K562 (cell line): ENCODE results near the gene EXOSC1. TPM values are rescaled to one million over a fixed set of nuclear protein-coding genes. Genes with fewer than 3 reads are reported as not detected.
A peak's percentile ranks its signal among the peaks of the same experiment; 100 is the strongest.

Experiments
- ATAC-seq: fragments of 200-7000 bp; cut with Tn5 transposase; 3 replicates; pipeline ENCODE4 v1.9.1; 2020; ENCODE audit warnings: moderate library complexity
- BruUV-seq: library from RNA; stranded (reverse); fragments of 400-500 nt; replicated peaks from 2 replicates; lab custom pipeline; 2021; lab: Mats Ljungman, UMichigan
- CTCF ChIA-PET: fragments of 300-600 bp; formaldehyde crosslinking; extraction: SDS; loops from one replicate; lab custom pipeline; 2021; ENCODE audit warnings: low intra/inter-chr PET ratio; lab: Yijun Ruan, JAX
- POLR2A ChIA-PET: fragments of 300-600, 350-650 bp; sonication (Branson Sonifier 250); formaldehyde crosslinking; extraction: SDS; loops from one replicate; lab custom pipeline; 2021; ENCODE audit warnings: antibody characterized with exemption, inconsistent platforms; lab: Yijun Ruan, JAX
- DNase-seq, 4 experiments: peaks; one replicate each; pipeline versions ENCODE4 v3.0.0 to v3.0.0-alpha.2; 2011 to 2018; ENCODE audit warnings: low spot score in 3 of 4, mixed read lengths in 3 of 4; ENCODE audit errors: extremely low read depth in 1 of 4
- FAIRE-seq: peaks from 2 replicates; lab custom pipeline; 2011; peaks lifted over from hg19 to GRCh38; lab: Jason Lieb, UNC
- H2AFZ ChIP-seq: 2 replicates; pipeline ENCODE4 v1.6.0; 2011; ENCODE audit warnings: low read depth, low read length, control low read depth, inconsistent platforms
- H3K27ac ChIP-seq: fragments of 200-600 bp; 3 replicates; pipeline ENCODE4 v1.8.0; 2011; ENCODE audit warnings: low read depth, mild to moderate bottlenecking, control low read depth, inconsistent platforms, low read length, moderate library complexity, mixed read lengths; ENCODE audit errors: extremely low read depth
- H3K27me3 ChIP-seq, 2 experiments: fragments of 300-600 bp in 1 of 2; 2 replicates in 1 of 2; 3 replicates in 1 of 2; pipeline versions ENCODE4 v1.6.0 to v1.8.0; 2011; ENCODE audit warnings: inconsistent platforms in 2 of 2, low read length in 2 of 2, mild to moderate bottlenecking in 1 of 2, mixed read lengths in 1 of 2, moderate library complexity in 1 of 2; ENCODE audit not compliant: control insufficient read depth in 2 of 2, insufficient read depth in 2 of 2
- H3K36me3 ChIP-seq: fragments of 300-600 bp; 3 replicates; pipeline ENCODE4 v1.8.0; 2011; ENCODE audit warnings: mild to moderate bottlenecking, low read length, inconsistent platforms; ENCODE audit not compliant: control insufficient read depth, insufficient read depth
- H3K4me1 ChIP-seq, 2 experiments: fragments of 200-600 bp in 1 of 2; replicated peaks in 1 of 2; 2 replicates in 1 of 2; 3 replicates in 1 of 2; pipeline versions ENCODE4 v1.5.1 to v1.8.0; 2011; ENCODE audit warnings: inconsistent platforms in 2 of 2, low read length in 2 of 2, mild to moderate bottlenecking in 1 of 2, mixed read lengths in 1 of 2, moderate library complexity in 1 of 2; ENCODE audit not compliant: control insufficient read depth in 2 of 2, insufficient read depth in 2 of 2
- H3K4me2 ChIP-seq: 2 replicates; pipeline ENCODE4 v1.6.1; 2011; ENCODE audit warnings: low read length, control low read depth, inconsistent platforms, mixed read lengths; ENCODE audit not compliant: insufficient read depth
- H3K4me3 ChIP-seq: fragments of 200-600 bp; sonication (generic), shearing (Covaris generic); 2 replicates; pipeline ENCODE4 v1.5.1; 2016; ENCODE audit warnings: control low read depth, inconsistent platforms
- H3K79me2 ChIP-seq: fragments of 200-600 bp; 3 replicates; pipeline ENCODE4 v1.8.0; 2011; ENCODE audit warnings: low read length, inconsistent platforms; ENCODE audit not compliant: control insufficient read depth, insufficient read depth
- H3K9ac ChIP-seq, 2 experiments: 2 replicates each; pipeline versions ENCODE4 v1.6.0 to v1.6.1; 2011; ENCODE audit warnings: low read depth in 2 of 2, low read length in 2 of 2, control low read depth in 1 of 2, inconsistent platforms in 1 of 2, mild to moderate bottlenecking in 1 of 2, mixed read lengths in 1 of 2; ENCODE audit not compliant: insufficient read depth in 1 of 2
- H3K9me1 ChIP-seq: one replicate; pipeline ENCODE4 v1.6.0; 2011; ENCODE audit warnings: inconsistent platforms, mild to moderate bottlenecking, low read length, moderate library complexity; ENCODE audit not compliant: control insufficient read depth, insufficient read depth
- H3K9me3 ChIP-seq: replicated peaks from 2 replicates; pipeline ENCODE4 v1.5.1; 2011; ENCODE audit warnings: low read depth, low read length, inconsistent platforms; ENCODE audit not compliant: control insufficient read depth, insufficient read depth
- H4K20me1 ChIP-seq: replicated peaks from 2 replicates; pipeline ENCODE4 v1.6.1; 2011; ENCODE audit warnings: low read length, inconsistent platforms, mixed read lengths; ENCODE audit not compliant: control insufficient read depth, insufficient read depth
- GATA2 ChIP-seq: sonication (generic); formaldehyde crosslinking; IDR thresholded peaks from 2 replicates; pipeline ENCODE4 v1.4.0; 2020; ENCODE audit warnings: mild to moderate bottlenecking, missing genetic modification reagents
- HNRNPLL ChIP-seq: fragments of 200-400 bp; formaldehyde crosslinking; IDR thresholded peaks from 2 replicates; pipeline ENCODE4 v1.6.1; 2017; ENCODE audit warnings: low read length, low read depth, mild to moderate bottlenecking; ENCODE audit not compliant: poor library complexity, severe bottlenecking
- MAFK ChIP-seq: IDR thresholded peaks from 2 replicates; pipeline ENCODE4 v1.6.1; 2011; ENCODE audit warnings: low read length, improper control_type of control experiment
- MEF2A ChIP-seq: IDR thresholded peaks from 2 replicates; pipeline ENCODE4 v1.6.1; 2011; ENCODE audit warnings: low read depth, mild to moderate bottlenecking, low read length, moderate library complexity; ENCODE audit not compliant: control insufficient read depth
- MTA3 ChIP-seq: fragments of 450-650 bp; formaldehyde crosslinking; IDR thresholded peaks from 2 replicates; pipeline ENCODE4 v1.6.1; 2017; ENCODE audit warnings: mild to moderate bottlenecking, borderline replicate concordance
- NR3C1 ChIP-seq: sonication (generic); formaldehyde crosslinking; IDR thresholded peaks from 2 replicates; pipeline ENCODE4 v1.8.1; 2022; ENCODE audit warnings: missing genetic modification reagents
- POLR2B ChIP-seq: fragments of 450-650 bp; IDR thresholded peaks from 2 replicates; pipeline ENCODE4 v1.6.1; 2018; ENCODE audit warnings: low read depth; ENCODE audit not compliant: partially characterized antibody
- POLR3G ChIP-seq: IDR thresholded peaks from 2 replicates; pipeline ENCODE4 v1.6.1; 2011; ENCODE audit not compliant: insufficient read length, insufficient replicate concordance; ENCODE audit errors: extremely low read depth
- PTBP1 ChIP-seq: fragments of 200-400 bp; formaldehyde crosslinking; IDR thresholded peaks from 2 replicates; pipeline ENCODE4 v1.6.1; 2017; ENCODE audit warnings: low read depth, low read length
- RBM17 ChIP-seq: fragments of 200-400 bp; formaldehyde crosslinking; IDR thresholded peaks from 2 replicates; pipeline ENCODE4 v1.6.1; 2017; ENCODE audit warnings: low read depth, mild to moderate bottlenecking, low read length, borderline replicate concordance
- RBM34 ChIP-seq: fragments of 200-400 bp; formaldehyde crosslinking; IDR thresholded peaks from 2 replicates; pipeline ENCODE4 v1.6.1; 2018; ENCODE audit warnings: low read length, borderline replicate concordance; ENCODE audit not compliant: insufficient read depth
- TOE1 ChIP-seq, 2 experiments: fragments of 450-650 bp in 1 of 2; sonication (generic) in 1 of 2; formaldehyde crosslinking in 1 of 2; IDR thresholded peaks; 2 replicates each; pipeline versions ENCODE4 v1.7.1 to v1.8.0; 2016 to 2022; ENCODE audit warnings: borderline replicate concordance in 2 of 2, mild to moderate bottlenecking in 2 of 2, antibody characterized with exemption in 1 of 2, inconsistent platforms in 1 of 2, low read depth in 1 of 2, missing genetic modification reagents in 1 of 2, moderate library complexity in 1 of 2
- ZNF707 ChIP-seq: fragments of 250-450 bp; sonication (Bioruptor Pico); conservative IDR thresholded peaks from 2 replicates; pipeline ENCODE4 v1.8.0; 2022; ENCODE audit warnings: inconsistent platforms, mild to moderate bottlenecking, moderate library complexity
- WGBS: fragments of 100-300 bp; shearing (Covaris generic); methylation state at CpG from one replicate; pipeline ENCODE4 v1.1.6; 2016; ENCODE audit warnings: low coverage, mixed read lengths; ENCODE audit not compliant: insufficient coverage; ENCODE audit errors: missing lambda C conversion rate; 5-methylcytosine and 5-hydroxymethylcytosine counted together
- in situ Hi-C: fragments of 300-500 bp; cut with MboI; formaldehyde crosslinking; loops from 4 replicates; pipeline ENCODE4 v1.15.0; 2018; ENCODE audit warnings: inconsistent platforms, mixed read lengths
- intact Hi-C: fragments of 100-400 bp; cut with micrococcal nuclease; formaldehyde crosslinking; loops from 2 replicates; pipeline ENCODE4 v1.14.2; 2022
- polyA plus RNA-seq, 8 experiments: library from polyadenylated mRNA; depleted of rRNA in 4 of 8; stranded (reverse) in 5 of 8; unstranded in 3 of 8; fragments of >200 nt; fragmentation: Nextera tagmentation in 2 of 8; fragmentation: Illumina TruSeq in 1 of 8; extraction: Ambion mirVana in 2 of 8; extraction: Trizol in 1 of 8; gene quantifications; 2 replicates each; pipeline versions ENCODE4 v1.2.1 to v1.2.3, GENCODE V29; 2011 to 2014; ENCODE audit warnings: inconsistent platforms in 1 of 8, missing spikeins in 1 of 8
- total RNA-seq, 7 experiments: library from RNA; depleted of rRNA in 6 of 7; stranded (reverse); fragments of >200 nt in 6 of 7; fragmentation: Illumina TruSeq in 2 of 7; extraction: Trizol in 2 of 7; gene quantifications; 2 replicates each; pipeline versions ENCODE4 v1.2.1 to v1.2.3, GENCODE V29; 2011 to 2021; ENCODE audit warnings: low replicate concordance in 1 of 7
- TF ChIP-seq, protein P1 (sequence below): fragments of 450-650 bp; formaldehyde crosslinking; IDR thresholded peaks from 2 replicates; pipeline ENCODE4 v1.4.0; 2022; ENCODE audit warnings: mild to moderate bottlenecking, moderate library complexity
- TF ChIP-seq, protein P2 (sequence below): fragments of 450-650 bp; formaldehyde crosslinking; IDR thresholded peaks from 2 replicates; pipeline ENCODE4 v1.4.0; 2020; ENCODE audit warnings: mild to moderate bottlenecking
- TF ChIP-seq, protein P3 (sequence below): sonication (generic); formaldehyde crosslinking; IDR thresholded peaks from 2 replicates; pipeline ENCODE4 v1.8.0; 2022; ENCODE audit warnings: missing genetic modification reagents, mild to moderate bottlenecking, borderline replicate concordance
- TF ChIP-seq, protein P4 (sequence below): fragments of 450-650 bp; IDR thresholded peaks from one replicate; pipeline ENCODE4 v1.6.1; 2018; ENCODE audit warnings: mild to moderate bottlenecking, moderate library complexity; ENCODE audit not compliant: partially characterized antibody

The EXOSC1 gene
- total and polyA plus RNA-seq, 9 of the 15 experiments (the other 6 are each of a cell fraction or from before 2014, with no cell fraction given) = 44.3 to 117 (median 67.0) TPM

DNA sequence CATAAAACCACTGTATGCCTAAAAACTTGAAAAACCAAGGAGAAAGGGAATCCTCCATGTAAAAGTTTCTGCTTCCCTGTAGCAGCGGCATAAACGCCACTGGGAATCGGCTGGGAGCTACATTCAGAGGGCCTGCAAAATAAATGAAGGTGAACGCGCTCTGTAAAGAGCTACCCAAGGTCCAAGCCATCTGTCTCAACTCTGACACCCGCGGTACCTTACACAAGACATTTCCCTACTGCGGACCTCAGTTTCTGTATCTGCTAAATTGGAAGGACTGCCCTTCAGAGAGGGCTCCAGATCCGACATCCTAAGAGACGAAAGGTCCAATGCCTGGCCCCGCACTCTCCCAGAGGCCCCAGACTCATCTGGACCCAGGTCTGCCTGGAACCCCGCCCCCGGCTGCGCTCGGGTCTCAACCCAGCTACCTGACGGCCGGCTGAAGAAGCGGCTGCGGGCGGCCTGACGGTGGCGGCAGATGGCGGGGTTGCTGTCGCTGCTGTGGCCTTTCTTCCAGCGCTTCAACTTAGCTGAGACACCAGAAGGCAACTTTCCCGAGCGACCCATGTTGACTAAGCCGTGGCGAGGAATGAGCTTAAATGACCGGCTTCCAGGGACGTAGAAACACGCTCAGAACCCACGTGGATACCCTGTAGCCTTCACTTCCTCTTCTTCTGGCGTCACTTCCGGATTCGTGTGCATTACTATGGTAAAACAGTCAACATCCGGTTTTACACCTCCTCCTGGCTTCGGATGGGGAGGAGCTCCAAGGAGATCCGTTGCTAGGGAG lies 44.9 kb downstream of the EXOSC1 start, which contains the start of gene RRP12:
TSS of gene RRP12 (minus strand) at position 676 of the 790 bp plus-strand sequence. CDS start at position 567, 109 bp downstream.
- intact Hi-C loops (no loop called here), in situ Hi-C loops (no loop called here)
- POLR2A ChIA-PET = interaction anchor here (0.7 to 2.0 kb wide), 10 partner anchors 9 to 363 kb away, joined by 3 to 8 read pairs (median 4); no protein-coding TSS in a partner anchor
- TSS peak; percentile 91 for BruUV-seq
- Histone ChIP-seq H3K36me3 (peaks cover 23% of the 10 kb centered on the region; the same call in 2 of the 3 replicates), H4K20me1 (no peaks in the 10 kb centered on the region), H3K4me1 (peaks cover 3% of the 10 kb centered on the region in 2 experiments; a peak in 3 of 5 replicates), H3K4me3 (peak within 1 kb of the TSS; percentile 83), H3K9me3 (no peaks in the 10 kb centered on the region), H3K9me1 (no peaks in the 10 kb centered on the region), H3K4me2 (peak within 1 kb of the TSS; percentile 85), H2AFZ (peak within 1 kb of the TSS; percentile 71), H3K79me2 (peaks cover 23% of the 10 kb centered on the region), H3K9ac (peak within 1 kb of the TSS; percentile 83 to 93), H3K27me3 (no peaks in the 10 kb centered on the region), H3K27ac (peak within 1 kb of the TSS; percentile 82)
- CTCF ChIA-PET = no interaction called here
- under 1% methylated on average over 31 of the region's 39 CpGs for WGBS
- FAIRE-seq (peak; percentile 100), DNase-seq (peak; percentile 87 to 96 (median 90)), ATAC-seq (peak; percentile 92)
- TF ChIP-seq HNRNPLL (no peak), MAFK (no peak), RBM34 (no peak), TOE1 (IDR thresholded peaks at IDR 0.05; ENCODE audit: borderline replicate concordance) (no peak), TOE1 (CRISPR knock-in tag; IDR thresholded peaks at IDR 0.05; ENCODE audit: borderline replicate concordance, low read depth) (no peak), RBM17 (no peak), GATA2 (no peak), MEF2A (no peak), PTBP1 (no peak), ZNF707 (CRISPR knock-in tag) (no peak), MTA3 (no peak), POLR3G (no peak), POLR2B (peak; percentile 42), NR3C1 (CRISPR knock-in tag) (no peak)
- TF ChIP-seq, protein P1, sequence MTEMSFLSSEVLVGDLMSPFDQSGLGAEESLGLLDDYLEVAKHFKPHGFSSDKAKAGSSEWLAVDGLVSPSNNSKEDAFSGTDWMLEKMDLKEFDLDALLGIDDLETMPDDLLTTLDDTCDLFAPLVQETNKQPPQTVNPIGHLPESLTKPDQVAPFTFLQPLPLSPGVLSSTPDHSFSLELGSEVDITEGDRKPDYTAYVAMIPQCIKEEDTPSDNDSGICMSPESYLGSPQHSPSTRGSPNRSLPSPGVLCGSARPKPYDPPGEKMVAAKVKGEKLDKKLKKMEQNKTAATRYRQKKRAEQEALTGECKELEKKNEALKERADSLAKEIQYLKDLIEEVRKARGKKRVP (CRISPR knock-in tag) = no peak
- TF ChIP-seq, protein P2, sequence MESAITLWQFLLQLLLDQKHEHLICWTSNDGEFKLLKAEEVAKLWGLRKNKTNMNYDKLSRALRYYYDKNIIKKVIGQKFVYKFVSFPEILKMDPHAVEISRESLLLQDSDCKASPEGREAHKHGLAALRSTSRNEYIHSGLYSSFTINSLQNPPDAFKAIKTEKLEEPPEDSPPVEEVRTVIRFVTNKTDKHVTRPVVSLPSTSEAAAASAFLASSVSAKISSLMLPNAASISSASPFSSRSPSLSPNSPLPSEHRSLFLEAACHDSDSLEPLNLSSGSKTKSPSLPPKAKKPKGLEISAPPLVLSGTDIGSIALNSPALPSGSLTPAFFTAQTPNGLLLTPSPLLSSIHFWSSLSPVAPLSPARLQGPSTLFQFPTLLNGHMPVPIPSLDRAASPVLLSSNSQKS (CRISPR knock-in tag) = no peak
- TF ChIP-seq, protein P3, sequence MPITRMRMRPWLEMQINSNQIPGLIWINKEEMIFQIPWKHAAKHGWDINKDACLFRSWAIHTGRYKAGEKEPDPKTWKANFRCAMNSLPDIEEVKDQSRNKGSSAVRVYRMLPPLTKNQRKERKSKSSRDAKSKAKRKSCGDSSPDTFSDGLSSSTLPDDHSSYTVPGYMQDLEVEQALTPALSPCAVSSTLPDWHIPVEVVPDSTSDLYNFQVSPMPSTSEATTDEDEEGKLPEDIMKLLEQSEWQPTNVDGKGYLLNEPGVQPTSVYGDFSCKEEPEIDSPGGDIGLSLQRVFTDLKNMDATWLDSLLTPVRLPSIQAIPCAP (CRISPR knock-in tag) = no peak
- TF ChIP-seq, protein P4, sequence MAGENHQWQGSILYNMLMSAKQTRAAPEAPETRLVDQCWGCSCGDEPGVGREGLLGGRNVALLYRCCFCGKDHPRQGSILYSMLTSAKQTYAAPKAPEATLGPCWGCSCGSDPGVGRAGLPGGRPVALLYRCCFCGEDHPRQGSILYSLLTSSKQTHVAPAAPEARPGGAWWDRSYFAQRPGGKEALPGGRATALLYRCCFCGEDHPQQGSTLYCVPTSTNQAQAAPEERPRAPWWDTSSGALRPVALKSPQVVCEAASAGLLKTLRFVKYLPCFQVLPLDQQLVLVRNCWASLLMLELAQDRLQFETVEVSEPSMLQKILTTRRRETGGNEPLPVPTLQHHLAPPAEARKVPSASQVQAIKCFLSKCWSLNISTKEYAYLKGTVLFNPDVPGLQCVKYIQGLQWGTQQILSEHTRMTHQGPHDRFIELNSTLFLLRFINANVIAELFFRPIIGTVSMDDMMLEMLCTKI = no peak
